ENCODE results near the gene ITGB6. TPM values are rescaled to one million over a fixed set of nuclear protein-coding genes. Genes with fewer than 3 reads are reported as not detected.
"Not testable (repeated sequence)": the region's sequence is repeated elsewhere in the genome, so short reads cannot be mapped to it uniquely, and the experiment has no call there.

The ITGB6 gene
- total RNA-seq, 4 donors from 2014 or later: 4.4 to 13.8 (median 10.0) TPM

DNA sequence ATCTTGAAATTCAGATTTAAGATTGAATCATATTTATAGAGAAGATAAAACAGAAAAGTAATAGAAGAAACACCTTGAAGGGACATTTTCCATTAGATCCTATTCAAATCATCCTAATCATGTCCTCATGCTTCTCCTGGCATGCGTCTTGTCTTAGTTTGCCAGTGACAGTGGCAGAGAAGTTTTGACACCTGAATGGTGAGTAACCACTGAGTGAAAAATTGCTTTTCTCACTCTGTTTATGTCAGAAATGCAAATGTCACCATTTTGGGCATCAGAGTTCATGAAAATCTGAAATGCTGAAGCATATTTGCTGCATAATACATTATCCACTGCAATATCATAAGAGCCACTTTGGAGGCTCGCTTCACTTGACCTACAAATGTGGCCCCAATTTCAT lies 74.7 kb downstream of the ITGB6 start:
- DNase-seq (ENCODE audit: low spot score in 2 of 2): no peak
- whole genome bisulfite sequencing: 93% methylated on average over 2 of the region's 2 CpGs
- H3K4me3 ChIP-seq: no peak overlapping the region
- H3K36me3 ChIP-seq: no peaks in the 10 kb centered on the region
- H3K27me3 ChIP-seq: no peaks in the 10 kb centered on the region
- no peaks in the 10 kb centered on the region for H3K4me1 ChIP-seq
- TF ChIP-seq POLR2A (IDR thresholded peaks at IDR 0.05) (no peak), POLR2AphosphoS5 (IDR thresholded peaks at IDR 0.05) (no peak), CTCF (IDR thresholded peaks at IDR 0.05) (no peak), EP300 (IDR thresholded peaks at IDR 0.05) (no peak)
- H3K9me3 ChIP-seq: no peaks in the 10 kb centered on the region
- no peak overlapping the region for H3K27ac ChIP-seq

GRCh38 chr2:160124571-160124970 lies 75.5 kb downstream of the ITGB6 start:
- Histone ChIP-seq H3K27me3 (no peaks in the 10 kb centered on the region), H3K27ac (no peak overlapping the region), H3K4me3 (no peak overlapping the region), H3K36me3 (no peaks in the 10 kb centered on the region), H3K4me1 (no peaks in the 10 kb centered on the region), H3K9me3 (no peaks in the 10 kb centered on the region)
- TF ChIP-seq EP300 (IDR thresholded peaks at IDR 0.05) (no peak), POLR2AphosphoS5 (IDR thresholded peaks at IDR 0.05) (no peak), CTCF (IDR thresholded peaks at IDR 0.05) (no peak), POLR2A (IDR thresholded peaks at IDR 0.05) (no peak)
- 53% methylated on average over 1 of the region's 1 CpG for WGBS
- DNase-seq (ENCODE audit: low spot score in 2 of 2): no peak

- H3K4me3 ChIP-seq; H3K36me3 ChIP-seq; H3K9me3 ChIP-seq; DNase-seq (ENCODE audit: low spot score in 2 of 2); H3K27ac ChIP-seq; H3K27me3 ChIP-seq: not testable (repeated sequence)
- peaks cover 12% of the 10 kb centered on the region for H3K4me1 ChIP-seq
- 77% methylated on average over 8 of the region's 8 CpGs for WGBS
Measured at GRCh38 chr2:160114721-160115120, 85.4 kb downstream of the ITGB6 start.

- 61% methylated on average over 3 of the region's 3 CpGs for WGBS
- H3K27ac ChIP-seq: no peak overlapping the region
- H3K4me3 ChIP-seq: no peak overlapping the region
- no peaks in the 10 kb centered on the region for H3K9me3 ChIP-seq
- H3K4me1 ChIP-seq: peaks cover 19% of the 10 kb centered on the region
- no peaks in the 10 kb centered on the region for H3K27me3 ChIP-seq
- no peaks in the 10 kb centered on the region for H3K36me3 ChIP-seq
- no peak for DNase-seq (ENCODE audit: low spot score in 2 of 2)
- TF ChIP-seq POLR2A (IDR thresholded peaks at IDR 0.05) (no peak), CTCF (IDR thresholded peaks at IDR 0.05) (no peak), EP300 (IDR thresholded peaks at IDR 0.05) (no peak), POLR2AphosphoS5 (IDR thresholded peaks at IDR 0.05) (no peak)
Measured at GRCh38 chr2:160114020-160114419, 86.1 kb downstream of the ITGB6 start.

DNA sequence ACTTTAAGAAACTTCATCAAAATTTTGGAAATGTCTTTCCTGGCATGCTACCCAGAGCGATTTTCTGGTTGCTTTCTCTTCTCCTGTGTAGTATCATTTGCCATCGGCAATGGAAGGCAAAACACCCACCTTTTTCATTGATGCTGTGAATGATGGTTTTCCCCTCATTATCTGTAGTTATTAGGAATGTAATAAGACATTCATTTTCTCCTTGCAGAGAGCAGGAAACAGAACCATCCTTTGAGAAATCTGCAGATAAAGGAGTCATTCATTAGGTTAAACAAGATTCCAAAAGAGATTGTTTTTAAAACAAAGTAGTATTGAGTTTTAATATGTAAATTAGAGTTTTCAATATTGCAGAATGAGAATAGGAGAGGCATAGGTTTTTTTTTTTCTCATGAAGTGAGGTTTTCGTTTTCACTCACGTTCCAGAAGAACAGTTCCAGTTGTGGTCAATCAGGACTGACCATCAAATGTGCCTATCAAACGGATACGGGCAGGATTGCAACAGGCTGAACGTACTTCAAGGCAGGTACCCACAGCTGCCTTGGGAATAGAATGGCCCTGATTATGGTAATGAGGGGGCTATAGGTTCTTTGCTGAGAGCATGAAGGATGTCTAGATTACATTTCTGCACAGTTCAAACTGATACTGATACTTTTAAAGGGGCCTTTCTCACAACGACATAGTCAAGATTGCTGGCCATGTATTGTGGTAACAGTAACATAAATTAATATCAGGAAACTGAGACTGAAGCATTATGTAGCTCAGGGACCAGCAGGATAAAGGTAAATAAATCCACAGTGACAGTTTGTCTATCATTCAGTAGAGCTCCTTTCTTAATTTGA lies 87.9 kb downstream of the ITGB6 start:
- H3K36me3 ChIP-seq: no peaks in the 10 kb centered on the region
- no peak for DNase-seq (ENCODE audit: low spot score in 2 of 2)
- WGBS: 75% methylated on average over 8 of the region's 8 CpGs
- H3K27me3 ChIP-seq: no peaks in the 10 kb centered on the region
- no peaks in the 10 kb centered on the region for H3K9me3 ChIP-seq
- no peak overlapping the region for H3K27ac ChIP-seq
- H3K4me1 ChIP-seq: peaks cover 25% of the 10 kb centered on the region
- no peak overlapping the region for H3K4me3 ChIP-seq
- TF ChIP-seq POLR2AphosphoS5 (IDR thresholded peaks at IDR 0.05) (no peak), CTCF (IDR thresholded peaks at IDR 0.05) (no peak), EP300 (IDR thresholded peaks at IDR 0.05) (no peak), POLR2A (IDR thresholded peaks at IDR 0.05) (no peak)
